Sigmoid colon (tissue), 7 donors: ENCODE measurements around the gene SLC31A1. TPM values are rescaled to one million over a fixed set of nuclear protein-coding genes. Genes with fewer than 3 reads are reported as not detected.

Experiments
- DNase-seq: peaks from one replicate; pipeline ENCODE4 v3.0.0-alpha.2; 2019
- H3K27ac ChIP-seq, 4 donors: fragments of 200-600 bp; sonication (generic); one replicate each; pipeline ENCODE4 v1.5.1; 2016 to 2019; ENCODE audit warnings: mild to moderate bottlenecking in 1 of 4
- H3K27me3 ChIP-seq, 3 donors: fragments of 200-600 bp; sonication (generic); one replicate each; pipeline ENCODE4 v1.5.1; 2019; ENCODE audit warnings: mild to moderate bottlenecking in 1 of 3
- H3K36me3 ChIP-seq, 4 donors: fragments of 200-600 bp; sonication (generic); one replicate each; pipeline ENCODE4 v1.5.1; 2016 to 2019
- H3K4me1 ChIP-seq, 4 donors: fragments of 200-600 bp; sonication (generic); one replicate each; pipeline ENCODE4 v1.5.1; 2017 to 2019
- H3K4me3 ChIP-seq, 4 donors: fragments of 200-600 bp; sonication (generic); one replicate each; pipeline ENCODE4 v1.5.1; 2017 to 2019; ENCODE audit warnings: mild to moderate bottlenecking in 2 of 4, moderate library complexity in 1 of 4
- H3K9me3 ChIP-seq, 4 donors: fragments of 200-600 bp in 3 of 4; sonication (generic) in 3 of 4; one replicate each; pipeline versions ENCODE4 v1.5.1 to v1.6.1; 2013 to 2019
- EP300 ChIP-seq, 4 donors: sonication (generic); formaldehyde crosslinking; IDR thresholded peaks; one replicate each; pipeline ENCODE4 v1.6.1; 2017; ENCODE audit warnings: antibody characterized with exemption in 4 of 4
- POLR2A ChIP-seq, 2 donors: fragments of 450-650 bp; IDR thresholded peaks; one replicate each; pipeline ENCODE4 v1.6.1; 2016; ENCODE audit warnings: antibody characterized with exemption in 2 of 2, mild to moderate bottlenecking in 2 of 2, moderate library complexity in 2 of 2
- POLR2AphosphoS5 ChIP-seq, 4 donors: sonication (generic); formaldehyde crosslinking; IDR thresholded peaks; one replicate each; pipeline ENCODE4 v1.6.1; 2017; ENCODE audit warnings: antibody characterized with exemption in 4 of 4
- WGBS, 2 donors: extraction: QIAGEN DNeasy Blood & Tissue Kit; methylation state at CpG; one replicate each; pipeline ENCODE4 v1.1.7; 2013; 5-methylcytosine and 5-hydroxymethylcytosine counted together
- intact Hi-C: fragments of 100-400 bp; cut with DNase I; formaldehyde crosslinking; loops from one replicate; pipeline ENCODE4 v1.15.1; 2023
- polyA plus RNA-seq, 3 donors: library from polyadenylated mRNA; stranded (reverse); fragments of 200-250 nt; gene quantifications; one replicate each; pipeline ENCODE4 v1.2.3, GENCODE V29; 2013
- total RNA-seq, 4 donors: library from RNA; depleted of rRNA; stranded (reverse); fragments of >200 nt; gene quantifications; one replicate each; pipeline ENCODE4 v1.1.0, GENCODE V29; 2016
- TF ChIP-seq, protein P1 (sequence below), 4 experiments: fragments of 450-650 bp in 3 of 4; fragments of 200-600 bp in 1 of 4; IDR thresholded peaks; one replicate each; pipeline ENCODE4 v1.5.1; 2016 to 2019; ENCODE audit warnings: antibody characterized with exemption in 4 of 4, mild to moderate bottlenecking in 3 of 4, moderate library complexity in 2 of 4
- donor health status: healthy with polysubstance abuse.
- donor health status: Bipolar disorder and iron deficiency.
- donor health status: healthy.

Gene SLC31A1
- total and polyA plus RNA-seq, 7 donors, result 4.2 to 28.0 (median 9.1) TPM

DNA sequence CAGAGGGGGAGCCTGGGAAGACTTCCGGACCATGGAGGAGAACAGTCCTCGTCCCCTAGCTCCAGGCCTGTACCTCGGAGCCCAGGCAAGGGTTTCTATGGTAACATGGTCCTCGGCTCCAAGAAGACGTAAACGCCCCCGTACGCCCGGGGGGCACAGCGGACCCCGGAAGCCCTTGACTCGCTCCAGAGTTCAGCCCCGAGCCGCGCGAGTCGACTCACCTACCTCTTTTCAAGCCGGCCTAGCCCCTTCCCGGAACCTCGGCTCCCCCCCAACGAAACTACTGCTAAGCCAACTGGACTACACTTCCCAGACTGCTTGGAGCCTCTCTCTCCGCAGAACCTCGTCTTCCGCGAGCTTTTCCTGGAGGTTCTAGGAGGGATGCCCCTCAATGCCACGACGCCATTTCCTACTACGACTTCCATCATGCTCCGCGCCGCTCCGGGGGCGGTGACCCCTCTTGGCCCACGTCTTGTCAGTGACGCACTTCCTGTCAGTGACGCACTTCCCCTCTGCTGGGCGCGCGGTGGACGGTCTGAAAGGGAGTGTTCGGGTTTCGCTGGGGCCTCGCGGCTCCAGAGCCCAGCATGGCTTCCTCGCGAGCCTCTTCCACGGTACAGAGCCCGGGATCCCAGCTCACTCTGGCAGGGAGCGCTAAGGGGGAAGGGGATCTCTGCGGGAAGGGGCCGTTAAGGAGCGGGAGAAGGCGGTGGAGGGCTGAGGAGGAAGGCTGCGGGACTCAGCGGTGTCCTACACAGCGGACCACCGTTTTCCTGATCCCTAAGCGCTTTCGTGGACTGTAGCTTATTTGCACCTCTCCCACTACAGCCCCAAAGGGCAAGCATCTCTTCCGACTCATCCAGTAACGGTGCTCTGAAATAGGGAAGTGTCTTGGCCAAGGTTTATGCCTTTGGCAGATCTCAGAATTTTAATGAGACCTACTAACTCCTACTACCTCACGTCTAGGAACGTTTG, 54.1 kb downstream of the SLC31A1 start, which contains the start of the genes CDC26 and PRPF4:
Gene CDC26 (minus strand): TSS at position 416 of the 975 bp plus-strand sequence. CDS start 3,065 bp downstream, outside the sequence.
Gene PRPF4 (plus strand): TSS at position 502 of the 975 bp plus-strand sequence. CDS start 86 bp downstream, at position 588.
- TF ChIP-seq POLR2AphosphoS5 (IDR thresholded peaks at IDR 0.05), result peak; percentile 99 to 100 (median 99)
- peak in 1 of 4 donors; percentile 91 for TF ChIP-seq EP300 (IDR thresholded peaks at IDR 0.05)
- peak; percentile 97 to 98 for TF ChIP-seq POLR2A (IDR thresholded peaks at IDR 0.05)
- TF ChIP-seq, protein P1, sequence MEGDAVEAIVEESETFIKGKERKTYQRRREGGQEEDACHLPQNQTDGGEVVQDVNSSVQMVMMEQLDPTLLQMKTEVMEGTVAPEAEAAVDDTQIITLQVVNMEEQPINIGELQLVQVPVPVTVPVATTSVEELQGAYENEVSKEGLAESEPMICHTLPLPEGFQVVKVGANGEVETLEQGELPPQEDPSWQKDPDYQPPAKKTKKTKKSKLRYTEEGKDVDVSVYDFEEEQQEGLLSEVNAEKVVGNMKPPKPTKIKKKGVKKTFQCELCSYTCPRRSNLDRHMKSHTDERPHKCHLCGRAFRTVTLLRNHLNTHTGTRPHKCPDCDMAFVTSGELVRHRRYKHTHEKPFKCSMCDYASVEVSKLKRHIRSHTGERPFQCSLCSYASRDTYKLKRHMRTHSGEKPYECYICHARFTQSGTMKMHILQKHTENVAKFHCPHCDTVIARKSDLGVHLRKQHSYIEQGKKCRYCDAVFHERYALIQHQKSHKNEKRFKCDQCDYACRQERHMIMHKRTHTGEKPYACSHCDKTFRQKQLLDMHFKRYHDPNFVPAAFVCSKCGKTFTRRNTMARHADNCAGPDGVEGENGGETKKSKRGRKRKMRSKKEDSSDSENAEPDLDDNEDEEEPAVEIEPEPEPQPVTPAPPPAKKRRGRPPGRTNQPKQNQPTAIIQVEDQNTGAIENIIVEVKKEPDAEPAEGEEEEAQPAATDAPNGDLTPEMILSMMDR (IDR thresholded peaks at IDR 0.05), result no peak
- no peaks in the 10 kb centered on the region for H3K9me3 ChIP-seq
- H3K27me3 ChIP-seq, result no peaks in the 10 kb centered on the region
- intact Hi-C loops, result loop anchor here (1.0 to 5.0 kb wide), 5 partner anchors 54 to 383 kb away; partner anchors contain the start of genes C9orf43, FKBP15, POLE3 and SLC31A1
- H3K27ac ChIP-seq, result peak within 1 kb of the TSS; percentile 94 to 96 (median 94)
- H3K4me1 ChIP-seq, result peaks cover 0 to 36% (median 20%) of the 10 kb centered on the region in 4 donors
- H3K4me3 ChIP-seq, result peak within 1 kb of the TSS; percentile 75 to 89 (median 82)
- peak; percentile 99 for DNase-seq
- peaks cover 21 to 61% (median 33%) of the 10 kb centered on the region in 4 donors for H3K36me3 ChIP-seq
- WGBS, 2 donors, result 0% methylated on average over 63 of the region's 63 CpGs

- TF ChIP-seq POLR2AphosphoS5 (IDR thresholded peaks at IDR 0.05), result no peak
- no peak for TF ChIP-seq POLR2A (IDR thresholded peaks at IDR 0.05)
- TF ChIP-seq, protein P1 (IDR thresholded peaks at IDR 0.05), result no peak
- no peak for TF ChIP-seq EP300 (IDR thresholded peaks at IDR 0.05)
- Histone ChIP-seq H3K9me3 (no peaks in the 10 kb centered on the region), H3K27ac (no peak overlapping the region), H3K4me3 (no peak overlapping the region), H3K36me3 (peaks cover 14 to 69% (median 41%) of the 10 kb centered on the region in 4 donors), H3K4me1 (peaks cover 0 to 35% (median 20%) of the 10 kb centered on the region in 4 donors), H3K27me3 (no peaks in the 10 kb centered on the region)
- 84 to 93% methylated on average over 4 of the region's 4 CpGs for WGBS, 2 donors
- DNase-seq, result no peak
- intact Hi-C loops, result loop anchor here (5.0 kb wide), 1 partner anchor 313 kb away; no protein-coding TSS in a partner anchor
These were observed 57.5 kb downstream of the SLC31A1 start for GRCh38 chr9:113278840-113279239.

- DNase-seq, result no peak
- intact Hi-C loops, result no loop called here
- H3K9me3 ChIP-seq, result no peaks in the 10 kb centered on the region
- H3K4me1 ChIP-seq, result peaks cover 0 to 19% (median 10%) of the 10 kb centered on the region in 4 donors
- H3K36me3 ChIP-seq, result peaks cover 26 to 95% (median 59%) of the 10 kb centered on the region in 4 donors
- WGBS, 2 donors, result 95 to 97% methylated on average over 4 of the region's 4 CpGs
- H3K27ac ChIP-seq, result no peak overlapping the region
- no peaks in the 10 kb centered on the region for H3K27me3 ChIP-seq
- no peak overlapping the region for H3K4me3 ChIP-seq
- no peak for TF ChIP-seq EP300 (IDR thresholded peaks at IDR 0.05)
- no peak for TF ChIP-seq POLR2AphosphoS5 (IDR thresholded peaks at IDR 0.05)
- no peak for TF ChIP-seq POLR2A (IDR thresholded peaks at IDR 0.05)
- TF ChIP-seq, protein P1 (IDR thresholded peaks at IDR 0.05), result no peak
These were observed 60.0 kb downstream of the SLC31A1 start for GRCh38 chr9:113281356-113281755.

GRCh38 chr9:113289091-113289490, 67.7 kb downstream of the SLC31A1 start:
- H3K27ac ChIP-seq, result no peak overlapping the region
- WGBS, 2 donors, result 19 to 66% methylated on average over 2 of the region's 2 CpGs
- peaks cover 20 to 100% (median 70%) of the 10 kb centered on the region in 4 donors for H3K36me3 ChIP-seq
- DNase-seq, result no peak
- no peak overlapping the region for H3K4me3 ChIP-seq
- H3K27me3 ChIP-seq, result no peaks in the 10 kb centered on the region
- no peaks in the 10 kb centered on the region for H3K9me3 ChIP-seq
- intact Hi-C loops, result no loop called here
- H3K4me1 ChIP-seq, result no peaks in the 10 kb centered on the region
- no peak for TF ChIP-seq EP300 (IDR thresholded peaks at IDR 0.05)
- TF ChIP-seq POLR2A (IDR thresholded peaks at IDR 0.05), result no peak
- TF ChIP-seq, protein P1 (IDR thresholded peaks at IDR 0.05), result no peak
- TF ChIP-seq POLR2AphosphoS5 (IDR thresholded peaks at IDR 0.05), result no peak
